OCI-LY3 (cell line): ENCODE results near the gene SPINT2.

ENCODE experiments used
- H2AFZ ChIP-seq: fragments of 200-600, 300-600 bp; shearing (Covaris generic); 2 replicates; pipeline ENCODE4 v1.6.0; 2014; ENCODE audit warnings: antibody characterized with exemption, low read depth, low read length
- H3K27ac ChIP-seq: fragments of 200-600, 300-600 bp; sonication (generic); 2 replicates; pipeline ENCODE4 v1.5.1; 2014; ENCODE audit warnings: mild to moderate bottlenecking, low read length, moderate library complexity, mixed read lengths
- H3K27me3 ChIP-seq: fragments of 200-600, 300-600 bp; sonication (generic); 2 replicates; pipeline ENCODE4 v1.6.1; 2014; ENCODE audit warnings: low read depth, low read length, mixed read lengths
- H3K36me3 ChIP-seq: fragments of 200-600, 300-600 bp; sonication (generic); replicated peaks from 2 replicates; pipeline ENCODE3; 2014; ENCODE audit warnings: low read depth, low read length, mixed read lengths
- H3K4me1 ChIP-seq: fragments of 300-600, 200-600 bp; sonication (generic); 2 replicates; pipeline ENCODE4 v1.6.1; 2014; ENCODE audit warnings: low read length, mixed read lengths
- H3K4me2 ChIP-seq: fragments of 200-600, 300-600 bp; sonication (generic); 2 replicates; pipeline ENCODE4 v1.6.1; 2014; ENCODE audit warnings: low read length, mixed read lengths
- H3K4me3 ChIP-seq: fragments of 300-600, 200-600 bp; sonication (generic); 2 replicates; pipeline ENCODE4 v1.5.1; 2014; ENCODE audit warnings: antibody characterized with exemption, mild to moderate bottlenecking, low read length, moderate library complexity
- H3K79me2 ChIP-seq: fragments of 300-600, 200-600 bp; shearing (Covaris generic); 2 replicates; pipeline ENCODE4 v1.6.1; 2014; ENCODE audit warnings: mild to moderate bottlenecking, low read length, mixed read lengths
- H3K9ac ChIP-seq: fragments of 300-600, 200-600 bp; shearing (Covaris generic); 2 replicates; pipeline ENCODE4 v1.6.0; 2014; ENCODE audit warnings: mild to moderate bottlenecking, low read length, moderate library complexity
- H3K9me3 ChIP-seq: fragments of 200-600, 300-600 bp; shearing (Covaris generic); 2 replicates; pipeline ENCODE4 v1.6.1; 2014; ENCODE audit warnings: low read length, mixed read lengths; ENCODE audit not compliant: insufficient read depth
- H4K20me1 ChIP-seq: fragments of 200-600, 300-600 bp; sonication (generic); 2 replicates; pipeline ENCODE4 v1.6.1; 2016; ENCODE audit warnings: low read length, mixed read lengths; ENCODE audit not compliant: insufficient read depth
- EZH2phosphoT487 ChIP-seq: fragments of 200-600 bp; shearing (Covaris generic); IDR thresholded peaks from 2 replicates; pipeline ENCODE4 v1.6.1; 2018; ENCODE audit warnings: antibody characterized with exemption, mixed run types, low read depth
- TF ChIP-seq, protein P1 (sequence below): fragments of 200-600, 300-600 bp; sonication (generic); IDR thresholded peaks from 2 replicates; pipeline ENCODE4 v1.5.1; 2014; ENCODE audit warnings: antibody characterized with exemption, low read length, low read depth

Gene SPINT2

DNA sequence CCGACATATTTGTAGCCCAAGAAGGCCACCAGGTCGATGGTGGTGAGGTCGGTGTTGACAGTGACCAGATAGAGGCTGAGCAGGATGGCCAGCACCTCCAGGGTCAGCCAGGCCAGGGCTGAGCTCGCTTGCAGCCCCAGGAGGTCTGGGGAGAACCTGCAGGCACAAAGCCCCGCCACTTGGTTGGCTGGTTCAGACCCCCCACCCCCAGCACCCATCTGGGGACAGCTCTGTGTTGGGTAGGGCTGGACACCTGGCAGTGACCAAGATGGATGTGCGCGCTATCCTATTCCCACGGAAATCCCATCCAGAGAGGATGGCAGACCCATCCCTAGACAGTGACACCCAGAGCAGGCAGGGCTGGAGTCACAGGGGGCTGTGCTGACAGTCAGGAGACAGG is 43.2 kb downstream of the SPINT2 start:
- H4K20me1 ChIP-seq = peaks cover 4% of the 10 kb centered on the region; the same call in 1 of the 2 replicates
- no peak overlapping the region for H3K4me3 ChIP-seq
- TF ChIP-seq, protein P1, sequence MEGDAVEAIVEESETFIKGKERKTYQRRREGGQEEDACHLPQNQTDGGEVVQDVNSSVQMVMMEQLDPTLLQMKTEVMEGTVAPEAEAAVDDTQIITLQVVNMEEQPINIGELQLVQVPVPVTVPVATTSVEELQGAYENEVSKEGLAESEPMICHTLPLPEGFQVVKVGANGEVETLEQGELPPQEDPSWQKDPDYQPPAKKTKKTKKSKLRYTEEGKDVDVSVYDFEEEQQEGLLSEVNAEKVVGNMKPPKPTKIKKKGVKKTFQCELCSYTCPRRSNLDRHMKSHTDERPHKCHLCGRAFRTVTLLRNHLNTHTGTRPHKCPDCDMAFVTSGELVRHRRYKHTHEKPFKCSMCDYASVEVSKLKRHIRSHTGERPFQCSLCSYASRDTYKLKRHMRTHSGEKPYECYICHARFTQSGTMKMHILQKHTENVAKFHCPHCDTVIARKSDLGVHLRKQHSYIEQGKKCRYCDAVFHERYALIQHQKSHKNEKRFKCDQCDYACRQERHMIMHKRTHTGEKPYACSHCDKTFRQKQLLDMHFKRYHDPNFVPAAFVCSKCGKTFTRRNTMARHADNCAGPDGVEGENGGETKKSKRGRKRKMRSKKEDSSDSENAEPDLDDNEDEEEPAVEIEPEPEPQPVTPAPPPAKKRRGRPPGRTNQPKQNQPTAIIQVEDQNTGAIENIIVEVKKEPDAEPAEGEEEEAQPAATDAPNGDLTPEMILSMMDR = no peak
- TF ChIP-seq EZH2phosphoT487 = no peak
- no peaks in the 10 kb centered on the region for H3K27me3 ChIP-seq
- 0 out of 2 replicates have a peak, but pooled peaks cover 3% of the 10 kb centered on the region for H3K4me1 ChIP-seq
- H3K9ac ChIP-seq = no peak overlapping the region
- no peak overlapping the region for H3K4me2 ChIP-seq
- H3K27ac ChIP-seq = no peak overlapping the region
- peaks cover 6% of the 10 kb centered on the region for H3K36me3 ChIP-seq
- H3K9me3 ChIP-seq = no peaks in the 10 kb centered on the region
- H3K79me2 ChIP-seq = no peaks in the 10 kb centered on the region
- no peak overlapping the region for H2AFZ ChIP-seq

DNA sequence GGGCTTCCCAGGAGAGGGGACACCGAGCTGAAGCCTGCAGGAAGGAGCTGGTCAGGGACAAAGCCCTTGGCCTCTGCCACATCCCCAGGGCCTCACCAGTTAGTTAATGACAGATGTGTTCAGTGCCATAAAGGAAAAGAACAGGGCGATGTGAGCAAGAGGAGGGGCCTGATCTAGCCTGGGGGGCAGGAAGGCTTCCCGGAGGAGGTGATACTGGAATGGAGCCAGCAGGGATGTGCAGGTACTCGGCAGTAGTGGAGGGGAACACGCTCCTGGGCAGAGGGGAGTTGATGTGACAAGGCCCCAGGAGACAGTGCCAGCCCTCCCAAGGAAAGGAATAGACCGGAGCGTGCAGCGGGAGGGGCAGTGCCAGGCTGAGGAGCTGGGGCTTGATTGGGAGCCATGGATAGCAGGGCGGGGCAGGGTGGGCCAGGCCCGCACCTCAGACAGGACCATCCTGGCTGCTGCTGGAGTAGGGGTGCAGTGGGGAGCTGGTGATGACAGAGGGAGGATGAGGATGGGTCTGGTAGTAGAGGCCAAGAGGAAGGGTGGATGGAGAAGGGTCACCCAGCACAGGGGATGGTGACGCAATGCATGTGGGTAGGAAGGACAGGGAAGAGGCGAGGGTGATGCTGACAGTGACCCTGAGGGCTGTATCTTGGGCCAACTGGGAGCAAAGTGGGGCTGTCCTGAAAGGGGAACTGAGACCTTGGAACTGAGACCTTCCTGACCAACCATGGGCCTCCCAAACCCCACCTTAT is 43.8 kb downstream of the SPINT2 start:
- H4K20me1 ChIP-seq = peaks cover 4% of the 10 kb centered on the region; the same call in 1 of the 2 replicates
- H3K36me3 ChIP-seq = peaks cover 6% of the 10 kb centered on the region
- no peaks in the 10 kb centered on the region for H3K9me3 ChIP-seq
- no peak overlapping the region for H3K9ac ChIP-seq
- H3K79me2 ChIP-seq = no peaks in the 10 kb centered on the region
- TF ChIP-seq, protein P1 = no peak
- TF ChIP-seq EZH2phosphoT487 = no peak
- no peak overlapping the region for H2AFZ ChIP-seq
- 0 out of 2 replicates have a peak, but pooled peaks cover 4% of the 10 kb centered on the region for H3K4me1 ChIP-seq
- H3K4me3 ChIP-seq = no peak overlapping the region
- H3K27ac ChIP-seq = no peak overlapping the region
- H3K27me3 ChIP-seq = no peaks in the 10 kb centered on the region
- no peak overlapping the region for H3K4me2 ChIP-seq

DNA sequence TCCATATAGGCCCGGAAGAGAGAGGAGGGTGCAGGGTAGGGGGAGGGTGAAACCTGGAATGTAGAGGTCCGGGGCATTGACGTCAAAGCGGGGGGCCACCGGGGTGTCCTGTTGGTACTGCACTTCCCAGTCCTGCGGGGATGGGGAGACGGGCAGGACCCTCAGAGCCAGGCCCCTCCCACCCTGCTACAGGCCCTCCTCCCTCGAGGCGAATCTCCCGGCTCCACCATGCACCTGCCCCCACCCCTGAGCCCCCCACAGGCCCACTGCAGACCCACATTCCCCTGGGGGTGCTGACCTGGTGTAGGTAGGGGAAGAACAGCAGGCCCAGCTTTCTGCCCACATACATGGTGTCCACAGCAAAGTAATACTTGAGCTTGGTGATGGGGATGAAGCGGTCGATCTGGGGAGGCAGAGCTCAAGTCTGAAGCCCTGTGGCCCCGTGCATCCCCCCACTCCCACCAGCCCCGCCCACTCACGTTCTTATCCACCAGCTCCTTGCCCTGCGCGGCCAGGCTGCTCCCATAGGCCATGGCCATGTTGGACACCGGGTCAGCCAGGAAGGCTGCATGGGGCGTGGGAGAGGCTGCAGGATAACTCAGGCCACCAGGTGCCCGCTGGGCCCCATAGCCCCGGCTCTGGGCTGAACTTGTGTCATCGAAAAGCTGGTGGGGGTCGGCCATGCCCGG is 44.7 kb downstream of the SPINT2 start:
- Histone ChIP-seq H3K4me3 (no peak overlapping the region), H3K79me2 (no peaks in the 10 kb centered on the region), H3K27ac (no peak overlapping the region), H3K36me3 (peaks cover 6% of the 10 kb centered on the region), H3K27me3 (no peaks in the 10 kb centered on the region), H4K20me1 (peaks cover 4% of the 10 kb centered on the region; the same call in 1 of the 2 replicates), H3K4me1 (0 out of 2 replicates have a peak, but pooled peaks cover 4% of the 10 kb centered on the region), H3K9ac (no peak overlapping the region), H3K4me2 (no peak overlapping the region), H3K9me3 (no peaks in the 10 kb centered on the region), H2AFZ (no peak overlapping the region)
- TF ChIP-seq, protein P1 = no peak
- no peak for TF ChIP-seq EZH2phosphoT487

GRCh38 chr19:38309615-38310278 is 45.4 kb downstream of the SPINT2 start:
- no peak overlapping the region for H3K9ac ChIP-seq
- H3K27ac ChIP-seq = no peak overlapping the region
- no peak overlapping the region for H3K4me3 ChIP-seq
- TF ChIP-seq, protein P1 = no peak
- TF ChIP-seq EZH2phosphoT487 = no peak
- H3K4me2 ChIP-seq = no peak overlapping the region
- no peak overlapping the region for H2AFZ ChIP-seq
- peaks cover 3% of the 10 kb centered on the region for H3K79me2 ChIP-seq
- H3K9me3 ChIP-seq = no peaks in the 10 kb centered on the region
- peaks cover 6% of the 10 kb centered on the region for H3K36me3 ChIP-seq
- peaks cover 6% of the 10 kb centered on the region; the same call in 1 of the 2 replicates for H3K4me1 ChIP-seq
- no peaks in the 10 kb centered on the region for H3K27me3 ChIP-seq
- peaks cover 4% of the 10 kb centered on the region; the same call in 1 of the 2 replicates for H4K20me1 ChIP-seq
